ENCODE results near the gene SYNGR3.

- TF ChIP-seq POLR2A (IDR thresholded peaks at IDR 0.05; ENCODE audit: low read length): no peak
- TF ChIP-seq GATA1 (IDR thresholded peaks at IDR 0.05; ENCODE audit: low read depth, low read length): no peak
Measured at GRCh38 chr16:1977875-1978268, 11.9 kb upstream of the SYNGR3 start.

All from erythroblast (primary cell).